ENCODE measurements around the gene COCH.
"Not testable (repeated sequence)": the region's sequence is repeated elsewhere in the genome, so short reads cannot be mapped to it uniquely, and the experiment has no call there.

Gene COCH

DNA sequence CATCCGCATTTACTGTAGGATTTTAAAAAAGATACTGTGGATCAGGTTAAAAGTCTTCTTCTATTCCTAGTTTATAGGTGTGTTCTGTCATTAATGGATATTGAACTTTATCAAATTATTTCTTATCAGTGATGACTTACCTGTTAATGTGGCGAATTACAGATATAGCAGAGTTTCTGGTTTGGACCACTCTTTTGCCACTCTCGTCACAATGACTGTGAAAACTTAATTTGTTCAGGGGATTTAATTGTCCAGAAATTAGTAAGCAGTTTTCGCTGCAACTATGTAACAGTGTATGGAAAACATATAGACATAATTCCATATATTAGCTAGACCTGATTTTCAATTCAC is 14.9 kb downstream of the COCH start:
- DNase-seq (ENCODE audit: extremely low read depth, low read depth): no peak
- TF ChIP-seq, protein P1, sequence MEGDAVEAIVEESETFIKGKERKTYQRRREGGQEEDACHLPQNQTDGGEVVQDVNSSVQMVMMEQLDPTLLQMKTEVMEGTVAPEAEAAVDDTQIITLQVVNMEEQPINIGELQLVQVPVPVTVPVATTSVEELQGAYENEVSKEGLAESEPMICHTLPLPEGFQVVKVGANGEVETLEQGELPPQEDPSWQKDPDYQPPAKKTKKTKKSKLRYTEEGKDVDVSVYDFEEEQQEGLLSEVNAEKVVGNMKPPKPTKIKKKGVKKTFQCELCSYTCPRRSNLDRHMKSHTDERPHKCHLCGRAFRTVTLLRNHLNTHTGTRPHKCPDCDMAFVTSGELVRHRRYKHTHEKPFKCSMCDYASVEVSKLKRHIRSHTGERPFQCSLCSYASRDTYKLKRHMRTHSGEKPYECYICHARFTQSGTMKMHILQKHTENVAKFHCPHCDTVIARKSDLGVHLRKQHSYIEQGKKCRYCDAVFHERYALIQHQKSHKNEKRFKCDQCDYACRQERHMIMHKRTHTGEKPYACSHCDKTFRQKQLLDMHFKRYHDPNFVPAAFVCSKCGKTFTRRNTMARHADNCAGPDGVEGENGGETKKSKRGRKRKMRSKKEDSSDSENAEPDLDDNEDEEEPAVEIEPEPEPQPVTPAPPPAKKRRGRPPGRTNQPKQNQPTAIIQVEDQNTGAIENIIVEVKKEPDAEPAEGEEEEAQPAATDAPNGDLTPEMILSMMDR (IDR thresholded peaks at IDR 0.05; ENCODE audit: low read depth, low read length): no peak

DNA sequence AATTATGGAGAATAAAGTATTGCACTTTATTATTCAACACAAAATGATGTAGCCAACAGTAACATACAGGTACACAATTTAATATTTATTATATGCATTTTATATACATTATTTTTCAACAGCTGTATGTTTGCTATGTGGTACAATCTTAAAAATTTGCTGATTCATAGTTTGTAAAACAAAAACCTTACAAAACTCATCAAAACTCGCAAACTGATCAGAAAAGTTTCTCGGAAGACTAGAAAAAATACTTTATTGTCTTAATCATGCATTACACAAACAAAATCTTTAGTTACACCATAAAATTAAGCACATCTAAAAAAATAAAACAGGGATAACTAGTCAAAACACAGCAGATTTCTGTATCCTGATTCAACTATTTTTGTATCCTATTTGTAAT is 19.5 kb downstream of the COCH start:
- no peak for DNase-seq (ENCODE audit: extremely low read depth, low read depth)
- TF ChIP-seq, protein P1 (IDR thresholded peaks at IDR 0.05; ENCODE audit: low read depth, low read length): no peak

DNA sequence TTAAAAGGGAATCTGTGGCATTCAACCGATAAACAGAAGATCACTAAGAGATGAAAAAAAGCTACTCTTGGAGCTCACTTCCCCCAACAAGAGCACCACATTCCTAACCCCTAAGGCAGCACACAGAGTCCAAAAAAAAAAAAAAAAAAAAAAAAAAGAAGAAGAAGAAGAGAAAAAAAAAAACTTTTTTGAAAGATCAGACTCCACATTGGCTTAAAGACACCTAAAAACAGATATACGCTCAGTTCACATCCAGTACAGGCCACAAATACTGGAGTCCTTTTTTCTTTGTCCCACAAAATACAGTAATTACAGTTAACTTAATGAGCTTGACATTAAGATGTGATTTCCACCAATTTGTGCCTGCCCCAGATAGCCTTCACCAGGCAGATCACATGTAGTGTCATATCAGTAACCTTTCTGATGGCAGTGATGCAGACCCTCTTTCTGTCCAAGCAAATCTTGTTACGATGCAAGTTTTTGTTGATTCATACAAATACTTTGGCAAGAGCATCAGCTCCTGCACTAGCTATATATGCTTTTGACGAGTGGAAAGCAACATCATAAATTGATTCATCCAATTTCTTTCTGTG is 20.7 kb downstream of the COCH start:
- no peak for DNase-seq (ENCODE audit: extremely low read depth, low read depth)
- TF ChIP-seq, protein P1 (IDR thresholded peaks at IDR 0.05; ENCODE audit: low read depth, low read length): no peak

DNA sequence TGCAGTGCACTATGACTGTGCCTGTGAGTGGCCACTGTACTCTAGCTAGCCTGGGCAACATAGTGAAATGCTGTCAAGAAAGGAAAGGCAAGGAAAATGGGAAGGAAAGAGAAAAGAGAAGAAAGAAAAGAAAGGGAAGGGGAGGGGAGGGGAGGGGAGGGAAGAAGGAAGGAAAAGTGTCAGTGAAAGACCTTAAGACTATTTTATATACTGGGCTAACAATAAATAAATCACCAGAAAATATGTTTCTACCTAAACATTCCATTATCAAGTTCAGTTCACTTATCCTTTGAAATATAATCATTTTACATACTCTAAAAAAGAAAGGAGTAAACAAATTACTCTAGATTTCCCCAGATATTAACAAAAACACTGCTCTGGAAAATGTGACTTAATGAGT is 22.1 kb downstream of the COCH start:
- TF ChIP-seq, protein P1 (IDR thresholded peaks at IDR 0.05; ENCODE audit: low read depth, low read length): no peak
- no peak for DNase-seq (ENCODE audit: extremely low read depth, low read depth)

DNA sequence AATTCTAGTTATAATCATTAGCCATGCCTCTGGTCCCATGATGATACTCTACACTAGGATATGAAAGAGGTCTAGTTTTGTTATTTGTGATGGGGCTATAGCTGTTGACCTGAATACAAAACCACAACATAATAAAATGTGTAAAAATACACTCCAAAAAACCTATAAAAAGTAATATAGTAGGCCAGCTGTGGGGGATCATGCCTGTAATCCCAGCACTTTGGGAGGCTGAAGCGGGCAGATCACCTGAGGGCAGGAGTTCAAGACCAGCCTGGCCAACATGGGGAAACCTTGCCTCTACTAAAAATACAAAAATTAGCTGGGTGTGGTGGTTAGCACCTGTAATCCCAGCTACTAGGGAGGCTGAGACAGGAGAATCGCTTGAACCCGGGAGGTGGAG is 22.8 kb downstream of the COCH start:
- DNase-seq (ENCODE audit: extremely low read depth, low read depth): not testable (repeated sequence)

DNA sequence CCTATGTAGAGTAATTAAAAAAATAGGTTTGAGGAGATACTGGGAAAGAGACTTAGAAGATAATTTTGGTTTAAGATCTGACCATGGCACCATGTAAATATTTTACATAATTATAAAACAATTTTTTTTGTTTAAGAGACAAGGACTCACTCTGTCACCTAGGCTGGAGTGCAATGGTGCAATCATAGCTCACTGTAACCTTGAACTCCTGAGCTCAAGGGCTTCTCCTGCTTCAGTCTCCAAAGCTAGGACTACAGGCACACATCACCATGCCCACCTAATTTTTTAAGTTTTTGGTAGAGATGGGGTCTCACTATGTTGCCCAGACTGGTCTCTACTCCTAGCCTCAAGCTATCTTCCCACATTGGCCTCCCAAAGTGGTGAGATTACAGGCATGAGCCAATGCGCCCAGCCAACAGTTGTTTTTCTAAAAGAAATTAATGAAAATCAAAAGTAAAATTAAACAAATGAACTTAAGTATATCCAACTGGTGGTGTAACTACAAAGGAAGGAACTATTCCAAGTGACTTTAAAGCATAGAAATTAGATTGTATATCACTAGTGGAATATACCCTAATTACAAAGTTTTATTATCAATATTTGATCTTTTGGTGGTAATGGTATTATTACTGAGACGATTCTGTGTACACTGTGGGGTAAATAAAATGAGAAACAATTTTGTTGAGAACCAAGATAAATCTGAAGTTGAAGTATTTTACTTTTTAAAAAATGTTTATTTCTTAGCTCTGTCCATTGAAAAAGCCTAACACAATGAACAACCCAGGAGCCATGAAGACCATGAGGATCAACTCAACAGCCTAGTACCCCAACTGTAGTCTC is 29.1 kb downstream of the COCH start:
- TF ChIP-seq, protein P1 (IDR thresholded peaks at IDR 0.05; ENCODE audit: low read depth, low read length): no peak
- no peak for DNase-seq (ENCODE audit: extremely low read depth, low read depth)

DNA sequence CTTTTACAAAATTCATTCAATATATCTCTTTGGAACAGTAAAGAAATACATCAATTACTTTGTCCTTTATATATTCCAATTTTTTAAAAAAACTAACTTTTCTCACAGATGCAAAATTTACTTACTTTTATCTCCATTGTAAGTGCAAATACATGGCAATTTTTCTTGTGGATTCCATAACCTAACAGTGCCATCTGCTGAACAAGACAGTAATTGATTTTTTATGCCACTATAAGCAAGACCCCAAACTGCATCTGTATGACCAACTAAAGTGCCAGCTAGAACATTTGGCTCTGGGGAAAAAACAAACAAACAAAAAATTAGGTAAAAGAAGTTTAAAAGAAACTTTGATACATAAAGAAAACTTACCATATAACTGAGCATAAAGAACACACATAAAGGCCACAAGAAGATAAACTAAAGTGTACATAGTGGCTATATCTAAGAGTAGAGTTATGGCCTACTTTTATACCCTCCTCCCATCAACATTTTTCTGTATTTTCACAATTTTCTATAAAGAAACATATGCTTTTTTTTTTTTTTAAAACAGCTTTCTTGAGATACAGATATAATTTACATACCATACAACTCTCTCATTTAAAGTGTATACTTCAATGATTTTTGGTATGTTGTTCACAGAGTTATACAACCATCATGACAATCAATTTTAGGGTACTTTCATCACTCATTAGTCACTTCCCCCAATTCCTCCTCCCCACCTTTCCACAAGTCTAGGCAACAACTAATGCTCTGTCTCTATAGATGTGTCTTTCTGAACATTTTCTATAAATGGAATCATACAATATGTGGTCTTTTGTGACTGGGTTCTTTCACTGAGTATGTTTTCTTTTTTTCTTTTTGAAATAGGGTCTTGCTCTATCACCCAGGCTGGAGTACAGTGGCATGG is 32.6 kb downstream of the COCH start:
- no peak for DNase-seq (ENCODE audit: extremely low read depth, low read depth)

More for the DNA sequence above, 32.6 kb downstream of the COCH start:
- TF ChIP-seq, protein P1 (IDR thresholded peaks at IDR 0.05; ENCODE audit: low read depth, low read length): peak; percentile 11

All from AG09319 (cell line).